ENCODE measurements around the gene SHB. TPM values are rescaled to one million over a fixed set of nuclear protein-coding genes. Genes with fewer than 3 reads are reported as not detected.

SHB gene
- total and polyA plus RNA-seq, 2 of the 13 experiments (the other 11 are each of a cell fraction or from before 2014, with no cell fraction given): 19.4 to 20.7 TPM

GRCh38 chr9:38016375-38017135 is 52.5 kb downstream of the SHB start (continued):
- TF ChIP-seq ATF4 (CRISPR knock-in tag; IDR thresholded peaks at IDR 0.05) (no peak), CENPT (CRISPR knock-in tag; IDR thresholded peaks at IDR 0.05; ENCODE audit: low read depth) (no peak), TP53 (CRISPR knock-in tag; conservative IDR thresholded peaks at IDR 0.05) (no peak), HHEX (CRISPR knock-in tag; IDR thresholded peaks at IDR 0.05) (no peak)

GRCh38 chr9:38015906-38016305 is 53.1 kb downstream of the SHB start:
- H3K9ac ChIP-seq (ENCODE audit: insufficient read depth, low read depth, low read length): no peak overlapping the region
- intact Hi-C loops (cut with micrococcal nuclease; ENCODE audit: unreplicated experiment): no loop called here
- WGBS (ENCODE audit: low lambda C conversion rate): 100% methylated on average over 7 of the region's 7 CpGs

More at GRCh38 chr9:38015906-38016305, 53.1 kb downstream of the SHB start:
- Histone ChIP-seq H3K36me3 (replicated peaks in 1 of 2; ENCODE audit: control insufficient read depth in 1 of 2, insufficient read depth in 2 of 2, low read length in 2 of 2) (peaks cover 30 to 66% of the 10 kb centered on the region in 2 experiments), H2AFZ (ENCODE audit: low read length) (no peak overlapping the region), H3K4me2 (ENCODE audit: low read depth, low read length) (no peak overlapping the region), H3K79me2 (ENCODE audit: insufficient read depth, low read length) (peaks cover 70% of the 10 kb centered on the region), H4K20me1 (ENCODE audit: insufficient read depth, low read length) (peaks cover 12% of the 10 kb centered on the region; the same call in 1 of the 2 replicates), H3K27ac (ENCODE audit: extremely low read length, insufficient read depth, low read length) (no peak overlapping the region), H3K4me3 (replicated peaks in 1 of 3; ENCODE audit: insufficient read depth in 1 of 3, low read depth in 2 of 3, low read length in 3 of 3) (no peak overlapping the region), H3K4me1 (ENCODE audit: insufficient read depth, low read length) (peaks cover 68% of the 10 kb centered on the region), H3K9me3 (ENCODE audit: low read length) (no peaks in the 10 kb centered on the region), H3K27me3 (ENCODE audit: control insufficient read depth in 1 of 2, insufficient read depth in 2 of 2, low read length in 2 of 2) (no peaks in the 10 kb centered on the region)
- FAIRE-seq (no peak), DNase-seq (ENCODE audit: low spot score) (no peak), ATAC-seq (no peak)
- no peak for TF ChIP-seq DDIT3 (CRISPR knock-in tag; IDR thresholded peaks at IDR 0.05)
- peak; percentile 27 for TF ChIP-seq RBM22 (optimal IDR thresholded peaks at IDR 0.05; ENCODE audit: low read length)
- CTCF ChIA-PET (ENCODE audit: low intra/inter-chr PET ratio, low total read pairs): no interaction called here
- POLR2A ChIA-PET: no interaction called here
- no TSS peak for BruUV-seq (replicated peaks)
- in situ Hi-C loops (cut with HindIII; ENCODE audit: extremely low pct_ligation_motif_present, low pct_unique_long_range_greater_than_20kb): no loop called here

All from HepG2 (cell line).